Immature natural killer cell (primary cell): Measurements from ENCODE around the gene GALNS. TPM values are rescaled to one million over a fixed set of nuclear protein-coding genes. Genes with fewer than 3 reads are reported as not detected.

Experiments used
- DNase-seq, 3 donors: peaks; one replicate each; pipeline ENCODE4 v3.0.0; 2022; ENCODE audit warnings: mixed read lengths in 1 of 3
- H3K27ac Mint-ChIP-seq, 6 donors: one replicate each; pipeline ENCODE4 v1.8.0; 2020; ENCODE audit warnings: mixed read lengths in 6 of 6, mild to moderate bottlenecking in 5 of 6, inconsistent platforms in 4 of 6, moderate library complexity in 3 of 6
- H3K27me3 Mint-ChIP-seq, 3 donors: one replicate each; pipeline ENCODE4 v1.8.0; 2020 to 2021; ENCODE audit warnings: low read depth in 3 of 3, mild to moderate bottlenecking in 3 of 3, mixed read lengths in 3 of 3, moderate library complexity in 3 of 3, inconsistent platforms in 1 of 3
- H3K36me3 Mint-ChIP-seq, 3 donors: one replicate each; pipeline ENCODE4 v1.8.0; 2020; ENCODE audit warnings: mixed read lengths in 3 of 3, inconsistent platforms in 2 of 3, mild to moderate bottlenecking in 2 of 3
- H3K4me1 Mint-ChIP-seq, 2 donors: one replicate each; pipeline ENCODE4 v1.8.0; 2020; ENCODE audit warnings: inconsistent platforms in 2 of 2, mild to moderate bottlenecking in 2 of 2, mixed read lengths in 2 of 2, moderate library complexity in 1 of 2
- H3K4me3 Mint-ChIP-seq, 5 donors: one replicate each; pipeline ENCODE4 v1.8.0; 2020; ENCODE audit warnings: mild to moderate bottlenecking in 5 of 5, mixed read lengths in 5 of 5, inconsistent platforms in 3 of 5, moderate library complexity in 3 of 5
- H3K9me3 Mint-ChIP-seq, 6 donors: one replicate each; pipeline ENCODE4 v1.8.0; 2020; ENCODE audit warnings: mild to moderate bottlenecking in 6 of 6, mixed read lengths in 6 of 6, inconsistent platforms in 4 of 6, moderate library complexity in 3 of 6
- polyA plus RNA-seq, 3 donors: library from polyadenylated mRNA; unstranded; fragments of 300-500 nt; fragmentation: Illumina TruSeq; gene quantifications; one replicate each; pipeline ENCODE4 v1.2.3, GENCODE V29; 2021

The GALNS gene
- polyA plus RNA-seq: 10 to 100 TPM; 10.4 to 15.4 (median 10.9) TPM

GRCh38 chr16:88856828-88857727, at the start of gene GALNS, which contains the start of gene TRAPPC2L:
Gene GALNS, minus strand, starts transcription at chr16:88856947. Its CDS starts 70 bp downstream, at chr16:88856877.
Gene TRAPPC2L, plus strand, starts transcription at chr16:88857127. Its CDS starts 24 bp downstream, at chr16:88857151.
- H3K9me3 Mint-ChIP-seq: no peaks in the 10 kb centered on the region
- peaks cover 3 to 7% (median 4%) of the 10 kb centered on the region in 3 donors for H3K27me3 Mint-ChIP-seq
- peaks cover 0 to 9% (median 0%) of the 10 kb centered on the region in 3 donors for H3K36me3 Mint-ChIP-seq
- peak; percentile 99 for DNase-seq
- H3K27ac Mint-ChIP-seq: peak within 1 kb of the TSS; percentile 87 to 98 (median 95)
- peaks cover 33 to 41% of the 10 kb centered on the region in 2 donors for H3K4me1 Mint-ChIP-seq
- peak within 1 kb of the TSS; percentile 96 to 99 (median 99) for H3K4me3 Mint-ChIP-seq

- Mint-ChIP-seq H3K9me3 (no peaks in the 10 kb centered on the region), H3K36me3 (no peaks in the 10 kb centered on the region), H3K4me3 (no peak overlapping the region), H3K27ac (peak overlapping the region in 1 of 6 donors; percentile 16), H3K27me3 (peaks cover 0 to 1% (median 0%) of the 10 kb centered on the region in 3 donors), H3K4me1 (peaks cover 4 to 6% of the 10 kb centered on the region in 2 donors)
- DNase-seq: no peak
Observed at GRCh38 chr16:88906020-88906419, 49.3 kb upstream of the GALNS start.

GRCh38 chr16:88905563-88905962, 48.8 kb upstream of the GALNS start:
- Mint-ChIP-seq H3K27me3 (peaks cover 0 to 1% (median 0%) of the 10 kb centered on the region in 3 donors), H3K9me3 (no peaks in the 10 kb centered on the region), H3K36me3 (no peaks in the 10 kb centered on the region), H3K4me1 (peaks cover 4 to 6% of the 10 kb centered on the region in 2 donors), H3K27ac (no peak overlapping the region), H3K4me3 (no peak overlapping the region)
- peak in 1 of 3 donors; percentile 7 for DNase-seq

GRCh38 chr16:88904676-88905365, 48.1 kb upstream of the GALNS start:
- Mint-ChIP-seq H3K4me3 (no peak overlapping the region), H3K36me3 (no peaks in the 10 kb centered on the region), H3K27me3 (no peaks in the 10 kb centered on the region), H3K9me3 (no peaks in the 10 kb centered on the region), H3K4me1 (peaks cover 4 to 6% of the 10 kb centered on the region in 2 donors), H3K27ac (no peak overlapping the region)
- DNase-seq: no peak

GRCh38 chr16:88903267-88903666, 46.5 kb upstream of the GALNS start:
- no peaks in the 10 kb centered on the region for H3K9me3 Mint-ChIP-seq
- no peaks in the 10 kb centered on the region for H3K27me3 Mint-ChIP-seq
- DNase-seq: no peak
- H3K27ac Mint-ChIP-seq: no peak overlapping the region
- no peak overlapping the region for H3K4me3 Mint-ChIP-seq
- H3K36me3 Mint-ChIP-seq: no peaks in the 10 kb centered on the region
- H3K4me1 Mint-ChIP-seq: peaks cover 4 to 6% of the 10 kb centered on the region in 2 donors

- H3K27me3 Mint-ChIP-seq: no peaks in the 10 kb centered on the region
- no peak overlapping the region for H3K4me3 Mint-ChIP-seq
- H3K27ac Mint-ChIP-seq: no peak overlapping the region
- no peaks in the 10 kb centered on the region for H3K36me3 Mint-ChIP-seq
- no peak for DNase-seq
- no peaks in the 10 kb centered on the region for H3K9me3 Mint-ChIP-seq
- H3K4me1 Mint-ChIP-seq: peaks cover 4 to 6% of the 10 kb centered on the region in 2 donors
Observed at GRCh38 chr16:88902744-88903143, 46.0 kb upstream of the GALNS start.

- no peak for DNase-seq
- Mint-ChIP-seq H3K27me3 (no peaks in the 10 kb centered on the region), H3K4me3 (no peak overlapping the region), H3K4me1 (peaks cover 4 to 6% of the 10 kb centered on the region in 2 donors), H3K9me3 (no peaks in the 10 kb centered on the region), H3K27ac (no peak overlapping the region), H3K36me3 (no peaks in the 10 kb centered on the region)
Observed at GRCh38 chr16:88901718-88902337, 45.1 kb upstream of the GALNS start.

- H3K36me3 Mint-ChIP-seq: no peaks in the 10 kb centered on the region
- H3K9me3 Mint-ChIP-seq: no peaks in the 10 kb centered on the region
- H3K4me1 Mint-ChIP-seq: no peaks in the 10 kb centered on the region
- H3K27ac Mint-ChIP-seq: no peak overlapping the region
- H3K27me3 Mint-ChIP-seq: no peaks in the 10 kb centered on the region
- DNase-seq: no peak
- no peak overlapping the region for H3K4me3 Mint-ChIP-seq
Observed at GRCh38 chr16:88900662-88901052, 43.9 kb upstream of the GALNS start.

- no peak for DNase-seq
- H3K4me3 Mint-ChIP-seq: no peak overlapping the region
- no peaks in the 10 kb centered on the region for H3K9me3 Mint-ChIP-seq
- no peaks in the 10 kb centered on the region for H3K27me3 Mint-ChIP-seq
- no peaks in the 10 kb centered on the region for H3K36me3 Mint-ChIP-seq
- no peak overlapping the region for H3K27ac Mint-ChIP-seq
- H3K4me1 Mint-ChIP-seq: no peaks in the 10 kb centered on the region
Observed at GRCh38 chr16:88899901-88900661, 43.3 kb upstream of the GALNS start.

- no peaks in the 10 kb centered on the region for H3K36me3 Mint-ChIP-seq
- H3K4me1 Mint-ChIP-seq: no peaks in the 10 kb centered on the region
- no peaks in the 10 kb centered on the region for H3K27me3 Mint-ChIP-seq
- H3K4me3 Mint-ChIP-seq: no peak overlapping the region
- H3K9me3 Mint-ChIP-seq: no peaks in the 10 kb centered on the region
- no peak overlapping the region for H3K27ac Mint-ChIP-seq
- DNase-seq: no peak
Observed at GRCh38 chr16:88897696-88898425, 41.1 kb upstream of the GALNS start.

GRCh38 chr16:88896238-88897070, 39.7 kb upstream of the GALNS start:
- H3K27ac Mint-ChIP-seq: no peak overlapping the region
- no peaks in the 10 kb centered on the region for H3K4me1 Mint-ChIP-seq
- no peak for DNase-seq
- H3K27me3 Mint-ChIP-seq: no peaks in the 10 kb centered on the region
- no peak overlapping the region for H3K4me3 Mint-ChIP-seq
- no peaks in the 10 kb centered on the region for H3K9me3 Mint-ChIP-seq
- no peaks in the 10 kb centered on the region for H3K36me3 Mint-ChIP-seq

GRCh38 chr16:88895335-88895734, 38.6 kb upstream of the GALNS start:
- H3K4me1 Mint-ChIP-seq: no peaks in the 10 kb centered on the region
- H3K27me3 Mint-ChIP-seq: peaks cover 0 to 2% (median 0%) of the 10 kb centered on the region in 3 donors
- DNase-seq: no peak
- no peaks in the 10 kb centered on the region for H3K36me3 Mint-ChIP-seq
- no peaks in the 10 kb centered on the region for H3K9me3 Mint-ChIP-seq
- no peak overlapping the region for H3K4me3 Mint-ChIP-seq
- no peak overlapping the region for H3K27ac Mint-ChIP-seq
